H9 (cell line): Measurements from ENCODE around the gene ZNF165. TPM values are rescaled to one million over a fixed set of nuclear protein-coding genes. Genes with fewer than 3 reads are reported as not detected.
A peak's percentile ranks its signal among the peaks of the same experiment; 100 is the strongest.

Source experiments
- DNase-seq: peaks from one replicate; pipeline ENCODE4 v3.0.0-alpha.2; 2017
- H2AFZ ChIP-seq: one replicate; pipeline ENCODE4 v1.6.1; 2013; ENCODE audit warnings: mild to moderate bottlenecking, low read length, control low read depth, moderate library complexity
- H2AK5ac ChIP-seq: 2 replicates; pipeline ENCODE4 v1.6.1; 2013; ENCODE audit warnings: low read length, control low read depth, mixed read lengths; ENCODE audit not compliant: insufficient read length
- H2BK120ac ChIP-seq: one replicate; pipeline ENCODE4 v1.6.1; 2013; ENCODE audit warnings: low read depth, mild to moderate bottlenecking, low read length, control low read depth, inconsistent platforms; ENCODE audit not compliant: poor library complexity, severe bottlenecking
- H2BK12ac ChIP-seq: 2 replicates; pipeline ENCODE4 v1.6.1; 2013; ENCODE audit warnings: low read length, control low read depth, mixed read lengths, low read depth; ENCODE audit not compliant: insufficient read length
- H2BK15ac ChIP-seq: 2 replicates; pipeline ENCODE4 v1.6.1; 2013; ENCODE audit warnings: low read depth, low read length, control low read depth
- H2BK20ac ChIP-seq: one replicate; pipeline ENCODE4 v1.6.1; 2013; ENCODE audit warnings: low read depth, mild to moderate bottlenecking, low read length, control low read depth, inconsistent platforms; ENCODE audit not compliant: poor library complexity, severe bottlenecking
- H2BK5ac ChIP-seq: 2 replicates; pipeline ENCODE4 v1.6.1; 2013; ENCODE audit warnings: low read length, control low read depth, mixed read lengths; ENCODE audit not compliant: insufficient read length
- H3K14ac ChIP-seq: 2 replicates; pipeline ENCODE4 v1.6.1; 2013; ENCODE audit warnings: low read length, control low read depth; ENCODE audit not compliant: insufficient read depth
- H3K18ac ChIP-seq: 2 replicates; pipeline ENCODE4 v1.6.1; 2013; ENCODE audit warnings: low read depth, mild to moderate bottlenecking, mixed read lengths, low read length, control low read depth; ENCODE audit not compliant: insufficient read length
- H3K23ac ChIP-seq: 2 replicates; pipeline ENCODE4 v1.6.1; 2013; ENCODE audit warnings: low read length, control low read depth, mixed read lengths, low read depth; ENCODE audit not compliant: insufficient read length
- H3K23me2 ChIP-seq: 2 replicates; pipeline ENCODE4 v1.6.1; 2013; ENCODE audit warnings: low read depth, mild to moderate bottlenecking, mixed read lengths, low read length, control low read depth; ENCODE audit not compliant: insufficient read length, poor library complexity, severe bottlenecking
- H3K27ac ChIP-seq: 2 replicates; pipeline ENCODE4 v1.5.1; 2013; ENCODE audit warnings: low read length, control low read depth, mixed read lengths, low read depth; ENCODE audit not compliant: insufficient read length
- H3K27me3 ChIP-seq: 2 replicates; pipeline ENCODE4 v1.6.1; 2013; ENCODE audit warnings: low read length, control low read depth, inconsistent platforms; ENCODE audit not compliant: insufficient read depth
- H3K4ac ChIP-seq: 2 replicates; pipeline ENCODE4 v1.6.1; 2013; ENCODE audit warnings: low read depth, mild to moderate bottlenecking, control low read depth, inconsistent platforms, low read length, moderate library complexity
- H3K4me1 ChIP-seq: 2 replicates; pipeline ENCODE4 v1.6.1; 2013; ENCODE audit warnings: low read length, control low read depth, inconsistent platforms; ENCODE audit not compliant: insufficient read depth
- H3K4me2 ChIP-seq: 2 replicates; pipeline ENCODE4 v1.6.1; 2013; ENCODE audit warnings: low read length, control low read depth, mixed read lengths; ENCODE audit not compliant: insufficient read length, insufficient read depth
- H3K56ac ChIP-seq: 2 replicates; pipeline ENCODE4 v1.6.1; 2013; ENCODE audit warnings: low read depth, mild to moderate bottlenecking, mixed read lengths, low read length, control low read depth; ENCODE audit not compliant: insufficient read length
- H3K79me1 ChIP-seq: 2 replicates; pipeline ENCODE4 v1.6.1; 2013; ENCODE audit warnings: low read depth, mild to moderate bottlenecking, moderate library complexity, low read length, control low read depth, inconsistent platforms; ENCODE audit not compliant: insufficient read depth, poor library complexity, severe bottlenecking
- H3K79me2 ChIP-seq: 2 replicates; pipeline ENCODE4 v1.6.1; 2013; ENCODE audit warnings: low read length, control low read depth, inconsistent platforms; ENCODE audit not compliant: insufficient read depth
- H3K9ac ChIP-seq: 2 replicates; pipeline ENCODE4 v1.6.1; 2013; ENCODE audit warnings: low read length, control low read depth, mixed read lengths; ENCODE audit not compliant: insufficient read length; ENCODE audit errors: extremely low read depth
- H3K9me3 ChIP-seq: one replicate; pipeline ENCODE4 v1.6.1; 2013; ENCODE audit warnings: low read depth, low read length, inconsistent platforms; ENCODE audit not compliant: control insufficient read depth
- H3T11ph ChIP-seq: one replicate; pipeline ENCODE4 v1.6.1; 2013; ENCODE audit warnings: mild to moderate bottlenecking, low read length, control low read depth, inconsistent platforms
- H4K20me1 ChIP-seq: one replicate; pipeline ENCODE4 v1.6.1; 2013; ENCODE audit not compliant: control insufficient read depth, insufficient read length, insufficient read depth
- H4K5ac ChIP-seq: 2 replicates; pipeline ENCODE4 v1.6.1; 2013; ENCODE audit warnings: low read depth, mild to moderate bottlenecking, mixed read lengths, low read length, control low read depth; ENCODE audit not compliant: insufficient read length
- H4K8ac ChIP-seq: replicated peaks from 2 replicates; pipeline ENCODE4 v1.6.1; 2013; ENCODE audit warnings: low read length, control low read depth, mixed read lengths, low read depth; ENCODE audit not compliant: insufficient read length
- H4K91ac ChIP-seq: 2 replicates; pipeline ENCODE4 v1.6.1; 2013; ENCODE audit warnings: low read depth, mild to moderate bottlenecking, moderate library complexity, mixed read lengths, low read length, control low read depth; ENCODE audit not compliant: insufficient read length
- H3K27ac Mint-ChIP-seq, 3 experiments: 2 replicates in 2 of 3; 3 replicates in 1 of 3; pipeline ENCODE4 v1.8.0; 2020 to 2021; ENCODE audit warnings: mixed read lengths in 3 of 3, mild to moderate bottlenecking in 1 of 3, moderate library complexity in 1 of 3
- H3K27me3 Mint-ChIP-seq: 2 replicates; pipeline ENCODE4 v1.8.0; 2021; ENCODE audit warnings: low read depth, mild to moderate bottlenecking, moderate library complexity, mixed read lengths
- H3K36me3 Mint-ChIP-seq, 3 experiments: 2 replicates in 2 of 3; 3 replicates in 1 of 3; pipeline ENCODE4 v1.8.0; 2020 to 2021; ENCODE audit warnings: low read depth in 3 of 3, mixed read lengths in 3 of 3; ENCODE audit not compliant: insufficient read depth in 1 of 3
- H3K4me1 Mint-ChIP-seq, 2 experiments: 2 replicates each; pipeline ENCODE4 v1.8.0; 2020; ENCODE audit warnings: mixed read lengths in 2 of 2
- H3K4me3 Mint-ChIP-seq, 2 experiments: 2 replicates in 1 of 2; 3 replicates in 1 of 2; pipeline ENCODE4 v1.8.0; 2020 to 2021; ENCODE audit warnings: mild to moderate bottlenecking in 2 of 2, mixed read lengths in 2 of 2, moderate library complexity in 1 of 2
- H3K9me3 Mint-ChIP-seq, 2 experiments: 2 replicates in 1 of 2; 3 replicates in 1 of 2; pipeline ENCODE4 v1.8.0; 2020; ENCODE audit warnings: mild to moderate bottlenecking in 2 of 2, mixed read lengths in 2 of 2, moderate library complexity in 1 of 2
- whole genome bisulfite sequencing: extraction: QIAGEN DNeasy Blood & Tissue Kit; methylation state at CpG from one replicate; pipeline ENCODE4 v1.1.7; 2013; ENCODE audit warnings: missing lambda C conversion rate, low lambda C conversion rate, mixed read lengths; ENCODE audit not compliant: insufficient read length; ENCODE audit errors: extremely low coverage; 5-methylcytosine and 5-hydroxymethylcytosine counted together
- total RNA-seq: library from RNA; stranded (reverse); gene quantifications from 2 replicates; pipeline ENCODE4 v1.2.1, GENCODE V29; 2021
- TF ChIP-seq, protein P1 (sequence below): fragments of 200-600 bp; sonication (generic); conservative IDR thresholded peaks from 3 replicates; pipeline ENCODE4 v1.8.0; 2021; ENCODE audit warnings: antibody characterized with exemption, mild to moderate bottlenecking

ZNF165 gene
- total RNA-seq, 1 experiment from 2014 or later = 5.8 TPM

GRCh38 chr6:28081486-28081751 is 1.1 kb downstream of the ZNF165 start:
- H3K4me1 ChIP-seq = no peaks in the 10 kb centered on the region
- H4K8ac ChIP-seq = no peak overlapping the region
- no peak overlapping the region for H3K23ac ChIP-seq
- no peak overlapping the region for H3K27ac ChIP-seq
- H4K91ac ChIP-seq = no peak overlapping the region
- H3K79me2 ChIP-seq = peaks cover 2% of the 10 kb centered on the region; the same call in 1 of the 2 replicates
- peak overlapping the region; percentile 44; the same call in 1 of the 2 replicates for H3K14ac ChIP-seq
- H3K9me3 ChIP-seq = no peaks in the 10 kb centered on the region
- no peak for DNase-seq
- H3K9ac ChIP-seq = peak overlapping the region; percentile 87
- H2AK5ac ChIP-seq = no peak overlapping the region
- Mint-ChIP-seq H3K36me3 (peaks cover 30 to 40% (median 36%) of the 10 kb centered on the region in 3 experiments), H3K27ac (peak overlapping the region; percentile 98 to 100 (median 98); a peak in 5 of 7 replicates), H3K4me3 (peak overlapping the region; percentile 99), H3K9me3 (peaks cover 7 to 24% of the 10 kb centered on the region in 2 experiments), H3K27me3 (peaks cover 2% of the 10 kb centered on the region; the same call in 1 of the 2 replicates), H3K4me1 (peaks cover 7% of the 10 kb centered on the region in 2 experiments)
- no peak overlapping the region for H3T11ph ChIP-seq
- H3K4ac ChIP-seq = no peak overlapping the region
- no peaks in the 10 kb centered on the region for H3K27me3 ChIP-seq
- H3K18ac ChIP-seq = peak overlapping the region; percentile 56
- no peak overlapping the region for H4K5ac ChIP-seq
- 100% methylated on average over 1 of the region's 4 CpGs for WGBS
- no peaks in the 10 kb centered on the region for H4K20me1 ChIP-seq
- H3K56ac ChIP-seq = no peak overlapping the region
- H2AFZ ChIP-seq = no peak overlapping the region
- H2BK20ac ChIP-seq = no peak overlapping the region
- TF ChIP-seq, protein P1, sequence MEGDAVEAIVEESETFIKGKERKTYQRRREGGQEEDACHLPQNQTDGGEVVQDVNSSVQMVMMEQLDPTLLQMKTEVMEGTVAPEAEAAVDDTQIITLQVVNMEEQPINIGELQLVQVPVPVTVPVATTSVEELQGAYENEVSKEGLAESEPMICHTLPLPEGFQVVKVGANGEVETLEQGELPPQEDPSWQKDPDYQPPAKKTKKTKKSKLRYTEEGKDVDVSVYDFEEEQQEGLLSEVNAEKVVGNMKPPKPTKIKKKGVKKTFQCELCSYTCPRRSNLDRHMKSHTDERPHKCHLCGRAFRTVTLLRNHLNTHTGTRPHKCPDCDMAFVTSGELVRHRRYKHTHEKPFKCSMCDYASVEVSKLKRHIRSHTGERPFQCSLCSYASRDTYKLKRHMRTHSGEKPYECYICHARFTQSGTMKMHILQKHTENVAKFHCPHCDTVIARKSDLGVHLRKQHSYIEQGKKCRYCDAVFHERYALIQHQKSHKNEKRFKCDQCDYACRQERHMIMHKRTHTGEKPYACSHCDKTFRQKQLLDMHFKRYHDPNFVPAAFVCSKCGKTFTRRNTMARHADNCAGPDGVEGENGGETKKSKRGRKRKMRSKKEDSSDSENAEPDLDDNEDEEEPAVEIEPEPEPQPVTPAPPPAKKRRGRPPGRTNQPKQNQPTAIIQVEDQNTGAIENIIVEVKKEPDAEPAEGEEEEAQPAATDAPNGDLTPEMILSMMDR = no peak
- no peaks in the 10 kb centered on the region for H3K79me1 ChIP-seq
- no peaks in the 10 kb centered on the region for H3K23me2 ChIP-seq
- H3K4me2 ChIP-seq = peak overlapping the region; percentile 90
- H2BK120ac ChIP-seq = no peak overlapping the region
- no peak overlapping the region for H2BK5ac ChIP-seq
- no peak overlapping the region for H2BK12ac ChIP-seq
- H2BK15ac ChIP-seq = no peak overlapping the region
